OCI-LY1 (cell line): ENCODE measurements around the gene CCDC85C.

Experiments used
- H2AFZ ChIP-seq: fragments of 200-600 bp; sonication (generic), shearing (Covaris generic); 2 replicates; pipeline ENCODE4 v1.6.0; 2014; ENCODE audit warnings: antibody characterized with exemption, mild to moderate bottlenecking, low read length
- H3F3A ChIP-seq: fragments of 200-600 bp; sonication (generic), shearing (Covaris generic); 2 replicates; pipeline ENCODE4 v1.6.0; 2014; ENCODE audit warnings: mild to moderate bottlenecking, antibody characterized with exemption, low read length, moderate library complexity; ENCODE audit not compliant: insufficient read depth
- H3K27ac ChIP-seq: fragments of 200-600 bp; sonication (generic); 2 replicates; pipeline ENCODE4 v1.5.1; 2014; ENCODE audit warnings: low read length, mixed run types, mild to moderate bottlenecking, low read depth; ENCODE audit not compliant: poor library complexity, severe bottlenecking
- H3K27me3 ChIP-seq: fragments of 200-600 bp; sonication (generic); 2 replicates; pipeline ENCODE4 v1.6.0; 2014; ENCODE audit warnings: antibody characterized with exemption, mild to moderate bottlenecking, low read length, moderate library complexity; ENCODE audit not compliant: insufficient read depth
- H3K36me3 ChIP-seq: fragments of 200-600 bp; sonication (generic); 2 replicates; pipeline ENCODE4 v1.6.1; 2014; ENCODE audit warnings: mild to moderate bottlenecking, antibody characterized with exemption, low read length, moderate library complexity, mixed read lengths; ENCODE audit not compliant: insufficient read depth
- H3K4me1 ChIP-seq: fragments of 200-600 bp; sonication (generic); 2 replicates; pipeline ENCODE4 v1.5.1; 2014; ENCODE audit warnings: mild to moderate bottlenecking, low read length, moderate library complexity; ENCODE audit not compliant: insufficient read depth, severe bottlenecking
- H3K4me2 ChIP-seq: fragments of 200-600 bp; sonication (generic), shearing (Covaris generic); 2 replicates; pipeline ENCODE4 v1.6.1; 2014; ENCODE audit warnings: low read length
- H3K4me3 ChIP-seq: fragments of 200-600 bp; sonication (generic); 2 replicates; pipeline ENCODE4 v1.5.1; 2014; ENCODE audit warnings: low read length, low read depth, mild to moderate bottlenecking, mixed read lengths; ENCODE audit not compliant: poor library complexity, severe bottlenecking
- H3K79me2 ChIP-seq: fragments of 200-600 bp; shearing (Covaris generic); 2 replicates; pipeline ENCODE4 v1.6.1; 2016; ENCODE audit warnings: mixed run types, low read length, mixed read lengths; ENCODE audit not compliant: insufficient read depth
- H3K9ac ChIP-seq: fragments of 200-600 bp; sonication (generic), shearing (Covaris generic); 2 replicates; pipeline ENCODE4 v1.6.1; 2014; ENCODE audit warnings: mild to moderate bottlenecking, low read length, mixed read lengths
- H3K9me2 ChIP-seq: fragments of 200-600 bp; sonication (generic), shearing (Covaris generic); 2 replicates; pipeline ENCODE4 v1.6.1; 2014; ENCODE audit warnings: low read depth, mild to moderate bottlenecking, low read length, mixed read lengths
- H3K9me3 ChIP-seq: fragments of 200-600 bp; shearing (Covaris generic); 2 replicates; pipeline ENCODE4 v1.6.1; 2014; ENCODE audit warnings: low read length, mixed read lengths
- H4K20me1 ChIP-seq: fragments of 200-600 bp; sonication (generic), shearing (Covaris generic); 2 replicates; pipeline ENCODE4 v1.6.0; 2016; ENCODE audit warnings: mild to moderate bottlenecking, low read length; ENCODE audit not compliant: insufficient read depth
- CTCF ChIP-seq: fragments of 200-600 bp; sonication (generic), shearing (Covaris generic); IDR thresholded peaks from 2 replicates; pipeline ENCODE4 v1.5.1; 2017; ENCODE audit warnings: mild to moderate bottlenecking, antibody characterized with exemption, low read length, moderate library complexity, mixed read lengths
- EZH2 ChIP-seq: fragments of 200-600 bp; sonication (generic), shearing (Covaris generic); IDR thresholded peaks from 2 replicates; pipeline ENCODE4 v1.8.0; 2017; ENCODE audit warnings: borderline replicate concordance, mixed run types, mild to moderate bottlenecking, antibody characterized with exemption, low read length, moderate library complexity, mixed read lengths

Gene CCDC85C

GRCh38 chr14:99589651-99590530 is 14.1 kb downstream of the CCDC85C start:
- no peak for TF ChIP-seq EZH2
- TF ChIP-seq CTCF: no peak
- Histone ChIP-seq H3K9me2 (no peaks in the 10 kb centered on the region), H3F3A (no peaks in the 10 kb centered on the region), H3K9me3 (no peaks in the 10 kb centered on the region), H3K4me2 (no peak overlapping the region), H3K36me3 (no peaks in the 10 kb centered on the region), H3K4me1 (peaks cover under 1% of the 10 kb centered on the region), H3K27ac (no peak overlapping the region), H4K20me1 (no peaks in the 10 kb centered on the region), H3K79me2 (no peaks in the 10 kb centered on the region), H3K9ac (no peak overlapping the region), H2AFZ (no peak overlapping the region), H3K4me3 (no peak overlapping the region), H3K27me3 (peaks cover 2% of the 10 kb centered on the region; the same call in 1 of the 2 replicates)

GRCh38 chr14:99589031-99589441 is 15.0 kb downstream of the CCDC85C start:
- Histone ChIP-seq H3K36me3 (no peaks in the 10 kb centered on the region), H3K4me3 (no peak overlapping the region), H3K9me3 (no peaks in the 10 kb centered on the region), H4K20me1 (no peaks in the 10 kb centered on the region), H3K27ac (no peak overlapping the region), H3K4me2 (no peak overlapping the region), H3K9ac (no peak overlapping the region), H3F3A (no peaks in the 10 kb centered on the region), H3K79me2 (no peaks in the 10 kb centered on the region), H2AFZ (no peak overlapping the region), H3K9me2 (no peaks in the 10 kb centered on the region), H3K27me3 (peaks cover 2% of the 10 kb centered on the region; the same call in 1 of the 2 replicates), H3K4me1 (no peaks in the 10 kb centered on the region)
- TF ChIP-seq CTCF: no peak
- no peak for TF ChIP-seq EZH2

GRCh38 chr14:99587460-99588278 is 16.3 kb downstream of the CCDC85C start:
- H4K20me1 ChIP-seq: no peaks in the 10 kb centered on the region
- no peaks in the 10 kb centered on the region for H3K9me3 ChIP-seq
- H3K27me3 ChIP-seq: peaks cover 2% of the 10 kb centered on the region; the same call in 1 of the 2 replicates
- no peaks in the 10 kb centered on the region for H3K9me2 ChIP-seq
- H3K9ac ChIP-seq: no peak overlapping the region
- H3K4me2 ChIP-seq: no peak overlapping the region
- H3K36me3 ChIP-seq: no peaks in the 10 kb centered on the region
- no peaks in the 10 kb centered on the region for H3F3A ChIP-seq
- H3K4me3 ChIP-seq: no peak overlapping the region
- no peak overlapping the region for H2AFZ ChIP-seq
- TF ChIP-seq CTCF (no peak), EZH2 (no peak)
- no peak overlapping the region for H3K27ac ChIP-seq
- no peaks in the 10 kb centered on the region for H3K4me1 ChIP-seq
- no peaks in the 10 kb centered on the region for H3K79me2 ChIP-seq
